ENCODE results near the gene ZNF211.

The ZNF211 gene

DNA sequence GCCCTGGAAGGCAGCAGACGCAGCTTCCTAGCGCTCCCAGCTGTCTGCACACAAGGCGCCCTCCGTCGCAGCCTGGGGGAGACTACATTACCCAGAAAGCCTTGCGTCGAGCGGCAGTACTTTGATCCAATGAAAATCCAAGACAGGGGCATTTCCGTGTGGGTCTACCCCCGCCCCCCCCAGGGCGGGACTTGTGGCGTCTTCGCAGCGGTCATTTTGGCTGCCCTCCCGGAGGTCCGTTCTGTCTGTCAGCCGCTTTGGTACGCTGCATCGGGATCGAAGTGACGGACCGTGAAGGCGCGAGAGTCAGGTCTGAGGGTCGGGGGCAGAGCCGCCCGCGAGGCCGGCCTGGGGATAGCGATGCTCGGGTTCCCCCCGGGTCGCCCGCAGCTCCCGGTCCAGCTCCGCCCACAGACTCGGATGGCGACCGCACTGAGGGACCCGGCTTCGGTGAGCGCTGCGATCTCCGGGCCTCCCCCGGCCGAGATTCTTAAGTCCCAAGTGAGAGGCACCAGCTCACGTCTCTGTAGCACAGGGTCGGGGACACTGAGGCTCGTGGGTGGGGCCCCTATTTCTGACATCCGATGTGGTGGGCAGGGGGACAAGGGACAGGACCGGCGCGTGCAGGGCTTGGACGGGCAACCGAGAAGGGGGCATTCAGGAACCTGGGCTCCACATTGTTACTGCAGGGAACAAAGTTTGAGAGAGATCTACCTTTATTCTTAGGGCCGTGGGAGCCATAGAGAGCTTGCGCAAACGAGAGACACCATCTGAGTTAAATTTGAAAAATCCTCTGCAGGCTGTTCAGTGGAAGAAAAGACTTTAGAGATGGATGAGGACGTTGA, at the start of gene ZNF211:
Gene ZNF211, plus strand, starts transcription at position 182 of the 845 bp plus-strand sequence. Its CDS starts 179 bp downstream, at position 361.
- DNase-seq (ENCODE audit: low spot score) = peak; percentile 94

DNA sequence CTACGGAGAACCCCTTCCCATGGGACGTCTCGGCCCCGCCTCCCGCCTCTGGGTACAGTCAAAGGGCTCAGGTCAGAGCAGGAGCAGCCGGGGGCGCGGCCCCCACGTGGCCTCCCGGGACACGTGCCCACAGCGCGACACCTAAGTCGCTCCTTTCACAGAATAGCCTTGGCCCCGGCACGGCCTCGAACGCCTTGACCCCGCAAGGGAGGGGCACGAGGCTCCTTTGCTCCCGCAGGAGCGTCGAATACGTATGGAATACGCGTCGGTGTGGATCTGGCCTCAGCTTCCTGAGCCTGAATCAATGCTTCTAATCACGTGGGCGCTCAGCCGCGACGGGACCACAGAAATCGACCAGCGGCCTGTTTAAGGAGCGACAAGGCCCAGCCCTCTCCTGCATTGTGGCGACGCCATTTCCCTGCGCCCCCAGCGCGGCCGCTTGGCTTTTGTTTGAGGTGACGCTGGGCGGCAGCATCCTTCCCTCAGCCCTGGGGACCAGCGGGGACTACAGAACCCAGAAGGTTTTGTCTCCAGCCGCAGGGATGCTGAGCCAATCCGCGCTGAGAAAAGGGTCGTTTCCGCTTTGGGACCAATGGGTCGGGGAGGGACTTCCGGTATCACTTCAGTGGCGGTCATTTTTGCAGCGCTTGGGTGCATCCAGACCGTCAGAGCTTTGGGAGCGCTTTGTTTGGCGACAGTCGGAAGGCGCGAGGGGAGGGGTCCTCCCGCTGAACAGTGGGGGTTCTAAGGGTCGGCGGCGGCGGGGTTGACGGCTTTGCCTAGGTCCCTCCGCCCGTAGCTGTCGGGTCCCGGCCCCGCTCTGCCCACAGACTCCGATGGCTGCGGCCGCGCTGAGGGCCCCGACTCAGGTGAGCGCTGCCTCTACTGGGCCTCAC, 49.2 kb upstream of the ZNF211 start, which contains the start of gene ZIK1:
Gene ZIK1, plus strand, starts transcription at position 625 of the 896 bp plus-strand sequence. Its CDS starts 212 bp downstream, at position 837.
- DNase-seq (ENCODE audit: low spot score) = peak; percentile 97

DNA sequence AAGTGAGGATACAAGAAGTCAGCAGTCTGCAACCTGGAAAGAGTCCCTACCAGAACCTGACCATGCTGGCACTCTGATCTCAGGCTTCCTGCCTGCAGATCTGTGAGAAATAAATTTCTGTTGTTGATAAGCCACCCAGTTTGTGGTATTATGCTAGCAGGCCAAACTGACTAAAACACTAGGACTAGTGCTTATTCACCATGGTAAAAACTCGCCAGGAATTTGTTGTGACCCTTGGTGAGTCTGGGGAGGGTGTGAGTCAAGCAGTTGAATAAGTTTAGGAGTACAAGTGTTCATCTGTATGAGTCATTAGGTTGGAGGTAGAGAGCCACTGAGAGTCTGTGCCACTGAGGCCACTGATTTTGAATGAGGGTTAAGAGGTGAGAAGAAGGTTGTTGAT, 45.4 kb upstream of the ZNF211 start:
- no peak for DNase-seq (ENCODE audit: low spot score)

DNA sequence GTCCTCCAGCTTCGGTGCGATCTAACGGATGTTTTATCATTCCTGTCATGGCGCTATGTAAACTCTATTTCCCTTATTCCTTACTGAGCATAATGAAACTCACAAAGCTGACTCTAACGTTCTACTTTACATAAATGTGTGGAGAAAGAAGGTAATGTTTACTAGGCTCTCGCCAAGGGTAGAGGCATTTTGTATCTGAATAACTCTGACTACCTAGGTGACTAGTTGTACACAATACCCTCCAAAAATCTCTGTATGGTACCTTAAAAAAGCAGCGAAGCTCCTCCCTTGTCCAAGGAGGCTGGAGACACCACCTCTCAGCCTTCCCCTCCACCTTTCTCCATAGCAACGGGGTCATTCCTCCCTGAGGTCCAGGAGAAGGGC, 33.6 kb upstream of the ZNF211 start:
- DNase-seq (ENCODE audit: low spot score) = no peak

DNA sequence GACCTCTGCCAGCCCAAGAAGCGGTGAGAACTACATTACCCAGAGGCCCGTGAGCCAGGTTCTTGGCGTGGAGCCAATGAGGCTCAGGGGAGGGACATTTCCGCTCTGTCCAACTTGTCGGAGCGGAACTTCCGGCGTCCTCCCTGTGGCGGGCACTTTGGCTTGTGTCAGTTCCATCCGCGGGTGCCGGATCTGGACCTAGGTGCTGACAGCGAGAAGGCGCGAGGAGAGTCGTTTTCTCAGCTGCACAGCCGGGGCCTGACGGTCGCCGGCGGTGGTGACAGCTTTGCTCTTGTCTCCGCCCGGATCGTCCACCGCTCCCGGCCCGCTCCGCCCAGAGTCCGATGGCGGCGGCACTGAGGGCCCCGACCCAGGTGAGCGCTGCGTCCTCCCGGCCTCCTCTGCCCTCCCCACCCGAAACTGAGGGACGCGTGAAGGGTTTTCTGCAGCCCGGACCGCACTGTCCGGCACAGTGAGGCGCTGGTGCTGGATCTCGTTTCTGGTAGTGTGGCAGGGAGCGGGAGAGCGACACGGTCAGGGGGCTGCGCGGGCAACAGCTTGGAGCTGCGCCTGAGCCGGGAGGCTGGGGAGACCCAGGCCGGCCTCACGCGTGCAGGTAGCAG, 33.1 kb upstream of the ZNF211 start, which contains the start of gene ZNF530:
Gene ZNF530, plus strand, starts transcription at position 125 of the 623 bp plus-strand sequence. CDS start 4,461 bp downstream, outside the sequence.
- peak; percentile 94 for DNase-seq (ENCODE audit: low spot score)

DNA sequence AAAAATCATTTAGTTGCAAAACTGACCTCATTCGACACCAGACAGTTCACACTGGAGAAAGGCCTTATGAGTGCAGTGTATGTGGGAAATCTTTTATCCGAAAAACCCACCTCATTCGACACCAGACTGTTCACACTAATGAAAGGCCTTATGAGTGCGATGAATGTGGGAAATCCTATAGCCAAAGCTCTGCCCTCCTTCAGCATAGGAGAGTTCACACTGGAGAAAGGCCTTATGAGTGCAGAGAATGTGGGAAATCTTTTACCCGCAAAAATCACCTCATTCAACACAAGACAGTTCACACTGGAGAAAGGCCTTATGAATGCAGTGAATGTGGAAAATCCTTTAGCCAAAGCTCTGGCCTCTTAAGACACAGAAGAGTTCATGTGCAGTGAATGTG, 26.0 kb upstream of the ZNF211 start:
- no peak for DNase-seq (ENCODE audit: low spot score)

- DNase-seq (ENCODE audit: low spot score) = no peak
Observed at GRCh38 chr19:57611113-57611512, 21.9 kb upstream of the ZNF211 start.

GRCh38 chr19:57613941-57614743, 18.8 kb upstream of the ZNF211 start, which contains the start of gene ZNF134:
TSS of gene ZNF134 (plus strand) at chr19:57614242. CDS start at chr19:57619469, 5,227 bp downstream.
- DNase-seq (ENCODE audit: low spot score) = peak; percentile 88

DNA sequence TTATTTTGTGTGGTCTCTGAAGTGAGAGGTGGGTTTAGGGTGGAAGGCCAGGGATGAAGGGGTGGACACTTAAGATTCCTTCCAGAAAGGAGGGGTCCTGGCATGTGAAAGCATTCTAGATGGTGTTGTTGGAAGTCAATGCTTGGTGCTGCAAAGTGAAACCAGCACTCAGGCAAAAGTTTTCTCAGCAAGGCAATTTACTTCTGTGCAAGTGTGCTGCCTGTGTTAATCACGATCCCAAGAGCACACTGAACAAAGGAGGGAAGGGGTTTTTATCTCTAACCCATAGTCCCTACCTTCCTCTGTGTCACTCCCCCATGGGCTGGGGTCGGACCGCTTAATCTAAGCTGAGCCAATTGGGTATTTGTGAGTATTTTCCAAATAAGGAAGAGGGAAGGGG, 17.6 kb upstream of the ZNF211 start:
- DNase-seq (ENCODE audit: low spot score) = no peak

DNA sequence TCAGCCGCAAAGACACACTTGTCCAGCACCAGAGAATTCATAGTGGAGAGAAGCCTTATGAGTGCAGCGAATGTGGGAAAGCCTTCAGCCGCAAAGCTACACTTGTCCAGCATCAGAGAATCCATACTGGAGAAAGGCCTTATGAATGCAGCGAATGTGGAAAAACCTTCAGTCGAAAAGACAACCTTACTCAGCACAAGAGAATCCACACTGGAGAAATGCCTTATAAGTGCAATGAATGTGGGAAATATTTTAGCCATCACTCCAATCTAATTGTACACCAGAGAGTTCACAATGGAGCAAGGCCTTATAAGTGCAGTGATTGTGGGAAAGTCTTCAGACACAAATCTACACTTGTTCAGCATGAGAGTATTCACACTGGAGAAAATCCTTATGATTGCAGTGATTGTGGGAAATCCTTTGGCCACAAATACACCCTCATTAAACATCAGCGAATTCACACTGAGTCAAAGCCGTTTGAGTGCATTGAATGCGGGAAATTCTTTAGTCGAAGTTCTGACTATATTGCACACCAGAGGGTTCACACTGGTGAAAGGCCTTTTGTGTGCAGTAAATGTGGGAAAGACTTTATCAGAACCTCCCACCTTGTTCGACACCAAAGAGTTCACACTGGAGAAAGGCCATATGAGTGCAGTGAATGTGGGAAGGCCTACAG, 12.2 kb upstream of the ZNF211 start:
- DNase-seq (ENCODE audit: low spot score) = no peak

GRCh38 chr19:57623091-57623490, 9.9 kb upstream of the ZNF211 start:
- no peak for DNase-seq (ENCODE audit: low spot score)

GRCh38 chr19:57633832-57634131, 814 bp downstream of the ZNF211 start:
- no peak for DNase-seq (ENCODE audit: low spot score)

- DNase-seq (ENCODE audit: low spot score) = no peak
Observed at GRCh38 chr19:57637379-57637778, 4.4 kb downstream of the ZNF211 start.

DNA sequence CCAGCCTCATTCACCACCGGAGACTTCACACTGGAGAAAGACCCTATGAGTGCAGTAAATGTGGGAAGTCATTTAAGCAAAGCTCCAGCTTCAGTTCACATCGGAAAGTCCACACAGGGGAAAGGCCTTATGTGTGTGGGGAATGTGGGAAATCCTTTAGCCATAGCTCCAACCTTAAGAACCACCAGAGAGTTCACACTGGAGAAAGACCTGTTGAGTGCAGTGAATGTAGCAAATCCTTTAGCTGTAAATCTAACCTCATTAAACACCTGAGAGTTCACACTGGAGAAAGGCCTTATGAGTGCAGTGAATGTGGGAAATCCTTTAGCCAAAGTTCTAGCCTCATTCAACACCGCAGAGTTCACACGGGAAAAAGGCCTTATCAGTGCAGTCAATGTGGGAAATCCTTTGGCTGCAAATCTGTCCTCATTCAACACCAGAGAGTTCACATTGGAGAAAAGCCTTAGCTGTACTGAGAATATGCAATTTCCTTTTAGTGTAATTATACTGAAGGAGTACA, 8.8 kb downstream of the ZNF211 start:
- no peak for DNase-seq (ENCODE audit: low spot score)

DNA sequence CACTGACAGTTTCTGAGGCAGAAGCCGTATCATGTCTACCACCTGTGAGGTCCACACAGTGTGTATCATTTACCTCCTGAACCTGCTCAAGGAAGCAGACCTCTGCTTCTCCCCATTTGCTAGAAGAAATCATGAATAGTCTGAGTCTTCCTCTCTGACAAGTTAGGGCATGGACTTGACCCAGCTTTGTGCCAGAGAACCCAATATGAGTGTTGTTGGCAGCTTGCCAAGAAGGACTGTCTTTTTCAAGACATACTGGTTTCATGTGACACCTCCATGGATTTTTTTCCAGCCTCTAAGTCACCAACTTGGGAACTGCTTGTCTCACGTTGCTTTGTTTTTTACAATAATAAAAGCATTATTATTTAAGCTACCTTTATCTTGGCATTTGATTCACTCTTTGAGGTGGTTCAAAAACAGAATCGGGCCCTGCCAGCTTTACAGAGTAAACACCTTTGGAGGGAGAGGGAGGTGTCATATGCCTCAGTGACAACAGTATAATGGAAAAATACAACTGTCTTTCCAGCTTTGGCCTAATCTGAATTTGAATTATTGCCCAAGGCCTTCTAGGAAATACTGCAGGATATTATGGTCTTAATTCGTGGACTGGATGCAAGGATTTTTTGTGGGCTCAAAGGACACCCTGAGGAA, 9.6 kb downstream of the ZNF211 start:
- DNase-seq (ENCODE audit: low spot score) = no peak

GRCh38 chr19:57643734-57644133, 10.8 kb downstream of the ZNF211 start:
- DNase-seq (ENCODE audit: low spot score) = no peak

- DNase-seq (ENCODE audit: low spot score) = no peak
Observed at GRCh38 chr19:57648331-57649003, 15.5 kb downstream of the ZNF211 start.

- no peak for DNase-seq (ENCODE audit: low spot score)
Observed at GRCh38 chr19:57651654-57651996, 18.7 kb downstream of the ZNF211 start.

- DNase-seq (ENCODE audit: low spot score) = no peak
Observed at GRCh38 chr19:57653689-57654088, 20.7 kb downstream of the ZNF211 start.

DNA sequence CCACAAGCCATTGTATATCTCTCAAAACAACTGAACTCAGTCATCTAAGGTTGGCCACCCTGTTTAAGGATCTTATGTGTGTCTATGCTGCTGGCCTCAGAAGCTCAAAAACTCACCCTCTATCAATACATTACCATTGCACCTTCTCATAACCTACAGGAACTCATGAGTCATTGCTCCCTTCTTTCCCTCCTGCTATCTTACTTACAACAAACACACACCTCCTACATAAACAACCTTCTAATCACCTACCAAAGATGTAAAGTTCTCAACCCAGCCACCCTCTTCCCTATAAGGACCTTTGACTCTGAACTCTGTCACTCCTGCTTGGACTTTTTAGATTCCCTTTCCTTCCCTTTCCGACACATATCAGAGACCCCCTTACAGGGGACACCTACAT, 22.5 kb downstream of the ZNF211 start:
- no peak for DNase-seq (ENCODE audit: low spot score)

All from putamen (tissue), 1 donor.